Esophagus (tissue), 2 donors: ENCODE measurements around the gene TMEM242. TPM values are rescaled to one million over a fixed set of nuclear protein-coding genes. Genes with fewer than 3 reads are reported as not detected.
A peak's percentile ranks its signal among the peaks of the same experiment; 100 is the strongest.
"Not testable (repeated sequence)": the region's sequence is repeated elsewhere in the genome, so short reads cannot be mapped to it uniquely, and the experiment has no call there.

Experiments
- H3K27ac ChIP-seq, 2 donors: one replicate each; pipeline ENCODE4 v1.5.1; 2013; ENCODE audit warnings: low read depth in 2 of 2, mild to moderate bottlenecking in 2 of 2, inconsistent platforms in 1 of 2, low read length in 1 of 2, moderate library complexity in 1 of 2
- H3K27me3 ChIP-seq, 2 donors: one replicate each; pipeline ENCODE4 v1.6.1; 2013; ENCODE audit warnings: low read length in 2 of 2, control low read depth in 1 of 2, mild to moderate bottlenecking in 1 of 2; ENCODE audit not compliant: insufficient read depth in 2 of 2, control insufficient read depth in 1 of 2
- H3K36me3 ChIP-seq, 2 donors: one replicate each; pipeline ENCODE4 v1.6.1; 2013; ENCODE audit warnings: low read length in 1 of 2; ENCODE audit not compliant: control insufficient read depth in 2 of 2, insufficient read depth in 2 of 2
- H3K4me1 ChIP-seq, 2 donors: one replicate each; pipeline ENCODE4 v1.6.1; 2013; ENCODE audit warnings: low read length in 1 of 2; ENCODE audit not compliant: control insufficient read depth in 2 of 2, insufficient read depth in 2 of 2
- H3K4me3 ChIP-seq, 2 donors: one replicate each; pipeline ENCODE4 v1.5.1; 2013; ENCODE audit warnings: low read length in 2 of 2, mild to moderate bottlenecking in 2 of 2, low read depth in 1 of 2, moderate library complexity in 1 of 2
- H3K9me3 ChIP-seq, 2 donors: one replicate each; pipeline ENCODE4 v1.6.1; 2013; ENCODE audit warnings: mild to moderate bottlenecking in 2 of 2, low read depth in 1 of 2, low read length in 1 of 2, moderate library complexity in 1 of 2; ENCODE audit not compliant: control insufficient read depth in 2 of 2, insufficient read depth in 1 of 2
- WGBS, 2 donors: extraction: QIAGEN DNeasy Blood & Tissue Kit; methylation state at CpG; one replicate each; pipeline ENCODE4 v1.1.7; 2013; 5-methylcytosine and 5-hydroxymethylcytosine counted together
- polyA plus RNA-seq, 2 donors: library from polyadenylated mRNA; stranded (reverse); fragments of 200-250 nt; gene quantifications; one replicate each; pipeline ENCODE4 v1.2.3, GENCODE V29; 2013
- donor health status: healthy with polysubstance abuse.
- donor health status: Bipolar disorder and iron deficiency.

Gene TMEM242
- polyA plus RNA-seq, 2 donors = 4.8 to 5.4 TPM

DNA sequence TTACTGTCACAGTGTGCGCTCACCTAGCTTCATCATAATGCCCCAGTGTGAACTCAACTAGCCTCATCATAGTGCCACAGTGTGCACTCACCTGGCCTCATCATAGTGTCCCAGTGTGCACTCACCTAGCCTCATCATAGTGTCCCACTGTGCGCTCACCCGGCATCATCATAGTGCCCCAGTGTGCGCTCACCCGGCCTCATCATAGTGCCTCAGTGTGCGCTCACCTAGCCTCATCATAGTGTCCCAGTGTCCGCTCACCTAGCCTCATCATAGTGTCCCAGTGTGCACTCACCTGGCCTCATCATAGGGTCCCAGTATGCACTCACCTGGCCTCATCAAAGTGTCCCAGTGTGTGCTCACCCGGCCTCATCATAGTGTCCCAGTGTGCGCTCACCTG is 10.6 kb downstream of the TMEM242 start:
- H3K9me3 ChIP-seq = no peaks in the 10 kb centered on the region
- peaks cover 0 to 27% of the 10 kb centered on the region in 2 donors for H3K36me3 ChIP-seq
- WGBS, 2 donors = 72 to 73% methylated on average over 9 of the region's 9 CpGs
- no peaks in the 10 kb centered on the region for H3K4me1 ChIP-seq
- H3K27ac ChIP-seq = no peak overlapping the region
- no peak overlapping the region for H3K4me3 ChIP-seq
- no peaks in the 10 kb centered on the region for H3K27me3 ChIP-seq

DNA sequence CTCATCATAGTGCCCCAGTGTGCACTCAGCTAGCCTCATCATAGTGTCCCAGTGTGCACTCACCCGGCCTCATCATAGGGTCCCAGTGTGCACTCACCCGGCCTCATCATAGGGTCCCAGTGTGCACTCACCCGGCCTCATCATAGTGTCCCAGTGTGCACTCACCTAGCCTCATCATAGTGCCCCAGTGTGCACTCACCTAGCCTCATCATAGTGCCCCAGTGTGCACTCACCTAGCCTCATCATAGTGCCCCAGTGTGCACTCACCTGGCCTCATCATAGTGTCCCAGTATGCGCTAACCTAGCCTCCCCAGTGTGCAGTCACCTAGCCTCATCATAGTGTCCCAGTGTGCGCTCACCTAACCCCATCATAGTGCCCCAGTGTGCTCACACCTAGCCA is 12.6 kb downstream of the TMEM242 start:
- H3K4me3 ChIP-seq, H3K4me1 ChIP-seq, H3K27me3 ChIP-seq, H3K27ac ChIP-seq, H3K9me3 ChIP-seq: not testable (repeated sequence)
- H3K36me3 ChIP-seq = peaks cover 0 to 27% of the 10 kb centered on the region in 2 donors
- WGBS, 2 donors = 84 to 86% methylated on average over 5 of the region's 5 CpGs

DNA sequence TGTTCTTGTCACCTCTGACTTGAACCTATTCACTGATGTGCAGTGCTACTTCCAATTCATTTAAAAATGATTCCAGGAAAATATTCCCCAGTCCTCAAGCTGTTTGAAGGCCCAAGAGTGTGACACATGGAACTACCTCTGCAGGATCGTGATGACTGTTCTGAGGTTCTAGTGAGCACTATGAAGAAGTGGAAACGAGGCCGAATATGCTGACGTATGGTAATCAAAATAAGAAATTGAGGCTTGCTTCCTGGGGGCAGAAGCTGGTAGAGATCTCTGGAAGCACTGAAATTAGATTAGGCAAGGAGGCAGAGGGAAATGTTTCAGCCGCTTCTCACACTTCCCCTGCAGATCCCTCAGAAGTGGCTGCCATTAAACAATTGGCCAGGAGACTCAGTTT is 15.7 kb downstream of the TMEM242 start:
- 80 to 88% methylated on average over 5 of the region's 5 CpGs for WGBS, 2 donors
- H3K4me3 ChIP-seq = no peak overlapping the region

DNA sequence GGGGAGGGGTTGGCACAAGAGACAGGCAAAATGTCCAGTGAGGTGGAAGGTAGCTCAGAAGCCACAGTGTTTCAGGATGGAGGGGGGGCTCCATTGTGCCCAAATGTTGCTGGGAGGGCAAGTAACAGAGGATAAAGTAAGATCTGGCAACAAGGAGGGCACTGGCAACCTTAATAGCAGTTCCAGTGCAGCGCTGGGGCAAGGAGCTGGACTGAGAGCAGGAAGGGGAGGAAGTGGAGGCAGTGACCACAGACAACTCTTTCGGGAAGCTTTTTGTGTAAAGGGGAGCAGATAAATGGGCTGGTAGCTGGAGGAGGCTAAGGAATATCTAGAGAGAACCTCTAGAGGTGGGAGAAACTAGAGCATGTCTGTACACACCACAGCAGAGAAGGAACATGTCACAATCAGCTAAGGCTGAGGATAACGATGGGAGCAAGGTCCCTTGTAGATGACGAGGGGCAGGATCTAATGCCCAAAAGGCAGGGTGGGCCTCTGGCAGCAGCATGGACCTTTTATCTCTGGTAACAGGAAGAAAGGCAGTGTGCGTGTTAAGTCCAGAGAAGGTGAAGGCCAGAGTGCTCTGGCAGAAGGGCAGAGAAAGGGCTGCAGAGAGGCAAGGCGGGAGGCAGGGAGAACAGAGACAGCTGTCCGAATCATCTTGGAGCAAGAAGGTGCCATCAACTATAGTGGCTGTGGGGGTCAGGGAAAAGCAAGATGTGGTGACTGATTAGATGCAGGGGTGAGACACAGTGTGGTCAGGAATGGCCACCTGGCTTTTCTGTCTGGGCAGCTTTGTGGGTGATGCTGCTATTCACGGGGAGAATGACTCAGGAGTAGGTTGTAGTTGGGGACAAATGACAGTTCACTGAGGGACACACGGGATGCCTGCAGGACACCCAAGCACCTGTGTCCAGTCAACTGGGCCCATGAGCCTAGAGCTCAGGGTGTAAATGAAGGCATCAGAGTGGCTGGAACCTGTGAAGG is 17.4 kb downstream of the TMEM242 start:
- Histone ChIP-seq H3K27me3 (no peaks in the 10 kb centered on the region), H3K27ac (no peak overlapping the region), H3K4me1 (peaks cover 2 to 5% of the 10 kb centered on the region in 2 donors), H3K36me3 (peaks cover 0 to 5% of the 10 kb centered on the region in 2 donors), H3K9me3 (no peaks in the 10 kb centered on the region), H3K4me3 (no peak overlapping the region)
- WGBS, 2 donors = 75 to 82% methylated on average over 9 of the region's 9 CpGs

More for the DNA sequence above, 15.7 kb downstream of the TMEM242 start:
- H3K36me3 ChIP-seq = peaks cover 0 to 12% of the 10 kb centered on the region in 2 donors
- H3K27ac ChIP-seq = no peak overlapping the region
- peaks cover 2 to 5% of the 10 kb centered on the region in 2 donors for H3K4me1 ChIP-seq
- no peaks in the 10 kb centered on the region for H3K27me3 ChIP-seq
- H3K9me3 ChIP-seq = no peaks in the 10 kb centered on the region

DNA sequence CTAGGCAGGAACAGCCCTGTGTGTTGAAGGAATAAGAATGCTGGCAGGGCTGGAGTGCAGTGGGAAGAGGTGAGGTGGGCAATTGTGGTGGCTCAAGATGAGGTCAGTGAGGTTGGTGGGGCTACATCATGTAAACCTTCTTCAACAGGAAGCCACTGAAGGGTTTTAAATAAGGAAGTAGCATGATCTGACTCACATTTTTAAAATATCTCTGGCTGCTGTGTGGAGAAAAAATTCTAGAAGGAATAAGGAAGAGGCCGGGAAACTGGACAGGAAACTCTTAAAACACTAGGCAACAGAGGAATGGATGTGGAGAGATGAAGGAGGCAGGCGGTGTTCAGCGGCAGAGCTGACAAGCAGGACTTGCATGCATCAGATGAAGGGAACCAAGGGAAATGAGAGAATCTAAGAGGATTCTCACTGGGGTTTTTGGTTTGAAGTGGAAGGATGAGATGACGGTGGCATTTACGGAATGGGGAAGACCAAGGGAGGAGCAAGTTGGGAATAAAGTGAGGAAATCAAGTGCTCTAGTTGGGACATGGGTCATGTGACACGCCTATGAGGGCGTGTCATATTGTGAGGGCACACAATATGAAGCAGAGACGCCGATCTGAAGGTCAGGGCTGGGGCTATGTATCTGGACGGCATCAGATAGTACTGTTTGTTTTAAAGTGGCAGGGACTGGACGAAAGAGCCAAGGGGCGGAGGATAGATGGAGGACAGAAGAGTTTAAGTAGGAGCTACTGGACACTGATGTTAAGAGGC is 18.2 kb downstream of the TMEM242 start:
- no peaks in the 10 kb centered on the region for H3K9me3 ChIP-seq
- H3K27me3 ChIP-seq = no peaks in the 10 kb centered on the region
- H3K27ac ChIP-seq = peak overlapping the region in 1 of 2 donors; percentile 56
- WGBS, 2 donors = 66 to 75% methylated on average over 12 of the region's 12 CpGs
- H3K4me1 ChIP-seq = peaks cover 2 to 5% of the 10 kb centered on the region in 2 donors
- no peaks in the 10 kb centered on the region for H3K36me3 ChIP-seq
- H3K4me3 ChIP-seq = no peak overlapping the region

DNA sequence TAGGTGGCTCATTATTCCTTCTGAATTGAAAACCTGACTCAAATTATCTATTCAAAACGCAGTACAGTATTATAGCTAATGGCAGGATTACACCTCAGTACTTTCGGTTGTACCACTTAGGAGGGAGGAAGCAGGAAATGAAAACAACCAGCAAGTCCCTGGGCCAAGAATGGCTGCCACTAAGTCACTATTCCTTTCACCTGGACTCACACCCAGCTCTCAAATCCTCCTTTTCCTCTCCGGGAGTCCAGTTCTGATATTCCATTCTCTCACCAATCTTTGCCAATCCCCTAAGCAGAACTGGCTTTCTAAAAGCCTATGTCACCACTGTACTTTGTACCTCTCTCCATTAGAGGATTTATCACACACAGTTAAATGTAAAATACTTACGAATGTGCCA is 20.6 kb downstream of the TMEM242 start:
- H3K27me3 ChIP-seq = no peaks in the 10 kb centered on the region
- no peak overlapping the region for H3K27ac ChIP-seq
- H3K36me3 ChIP-seq = no peaks in the 10 kb centered on the region
- H3K4me3 ChIP-seq = no peak overlapping the region
- H3K9me3 ChIP-seq = no peaks in the 10 kb centered on the region
- H3K4me1 ChIP-seq = peaks cover 2 to 5% of the 10 kb centered on the region in 2 donors
- 54 to 65% methylated on average over 4 of the region's 4 CpGs for WGBS, 2 donors

DNA sequence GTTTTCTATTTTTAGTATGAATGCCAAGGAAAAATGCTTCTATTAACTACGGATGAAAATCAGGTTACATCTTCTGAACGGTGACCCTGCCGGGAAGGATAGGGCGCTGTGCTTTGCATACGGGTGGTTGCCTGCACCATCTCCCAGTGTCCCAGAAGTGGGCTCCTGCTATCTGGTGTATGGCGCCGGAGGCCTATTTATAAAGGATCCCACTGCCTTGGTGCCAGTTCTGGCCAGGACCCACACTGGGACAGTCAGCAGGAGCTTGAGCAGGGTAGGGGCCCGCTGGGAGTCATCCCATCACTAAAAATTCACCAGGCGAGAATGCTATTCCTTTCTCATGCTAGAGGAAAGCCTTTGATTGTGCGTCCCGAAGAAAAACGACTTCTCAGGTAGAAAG is 22.9 kb downstream of the TMEM242 start:
- H3K4me1 ChIP-seq = peaks cover 0 to 2% of the 10 kb centered on the region in 2 donors
- H3K27ac ChIP-seq = no peak overlapping the region
- H3K4me3 ChIP-seq = no peak overlapping the region
- H3K27me3 ChIP-seq = no peaks in the 10 kb centered on the region
- no peaks in the 10 kb centered on the region for H3K9me3 ChIP-seq
- no peaks in the 10 kb centered on the region for H3K36me3 ChIP-seq
- WGBS, 2 donors = 96% methylated on average over 12 of the region's 12 CpGs

DNA sequence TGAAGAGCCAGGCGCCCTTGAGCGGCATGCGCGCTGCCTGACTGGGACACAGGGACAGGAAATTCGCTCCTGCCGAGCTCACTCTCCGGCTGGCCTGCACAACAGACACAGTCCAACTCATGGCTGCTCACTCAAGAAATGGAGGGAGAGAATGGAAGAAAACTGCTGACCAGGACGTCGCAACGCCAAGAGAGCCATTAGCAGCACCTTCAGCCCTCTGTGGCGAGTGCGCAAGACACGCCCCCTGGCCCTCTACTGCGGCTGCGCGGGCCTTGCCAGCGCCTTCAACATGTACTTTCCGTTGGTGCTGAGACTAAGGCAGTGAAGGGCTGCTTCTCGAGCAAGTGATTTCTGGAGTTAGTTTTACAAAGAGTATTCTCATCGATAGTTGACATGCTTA is 23.3 kb downstream of the TMEM242 start:
- peaks cover 0 to 2% of the 10 kb centered on the region in 2 donors for H3K4me1 ChIP-seq
- no peaks in the 10 kb centered on the region for H3K36me3 ChIP-seq
- H3K9me3 ChIP-seq = no peaks in the 10 kb centered on the region
- H3K27me3 ChIP-seq = no peaks in the 10 kb centered on the region
- 96 to 98% methylated on average over 20 of the region's 20 CpGs for WGBS, 2 donors
- no peak overlapping the region for H3K4me3 ChIP-seq
- H3K27ac ChIP-seq = no peak overlapping the region

DNA sequence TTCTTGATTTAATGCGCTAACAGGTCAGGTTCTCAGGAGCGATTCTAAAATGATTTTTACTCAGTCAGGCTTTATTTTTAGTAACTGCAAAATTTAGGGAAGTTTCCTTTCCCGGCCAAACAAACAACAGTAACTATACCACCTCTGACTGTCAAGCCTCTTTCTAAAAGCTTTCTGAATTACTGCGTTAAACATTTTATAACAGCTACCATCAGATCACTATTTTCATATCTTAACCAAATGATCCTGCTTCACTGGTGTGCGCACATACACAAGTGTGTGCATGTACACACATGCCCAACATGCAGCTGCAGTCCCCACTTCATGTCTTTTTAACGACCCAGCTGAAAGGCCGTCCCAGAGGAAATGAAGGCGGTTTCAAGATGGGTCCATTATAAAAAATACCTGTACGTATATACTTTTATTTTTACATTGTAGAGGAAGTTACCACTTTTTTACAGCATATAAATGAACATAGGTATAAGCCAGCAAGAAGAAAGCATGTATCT is 25.0 kb downstream of the TMEM242 start:
- Histone ChIP-seq H3K36me3 (no peaks in the 10 kb centered on the region), H3K9me3 (no peaks in the 10 kb centered on the region), H3K4me1 (no peaks in the 10 kb centered on the region), H3K27me3 (no peaks in the 10 kb centered on the region), H3K27ac (peak overlapping the region in 1 of 2 donors; percentile 8), H3K4me3 (no peak overlapping the region)
- WGBS, 2 donors = 38 to 55% methylated on average over 9 of the region's 9 CpGs
